Natural killer cell (primary cell): ENCODE results near the gene CC2D2A. TPM values are rescaled to one million over a fixed set of nuclear protein-coding genes. Genes with fewer than 3 reads are reported as not detected.

ENCODE experiments used
- ATAC-seq, 3 donors: fragments of 150-1000 bp in 2 of 3; fragments of 200-7000 bp in 1 of 3; cut with Tn5 transposase; 1 replicate in 1 of 3; 2 replicates in 2 of 3; pipeline ENCODE4 v1.10.0; 2021; ENCODE audit warnings: mild to moderate bottlenecking in 2 of 3, moderate library complexity in 2 of 3
- DNase-seq, 2 donors: peaks; one replicate each; pipeline versions ENCODE4 v3.0.0 to v3.0.0-alpha.2; 2013 to 2021; ENCODE audit warnings: mixed read lengths in 1 of 2
- H3K27ac ChIP-seq: one replicate; pipeline ENCODE4 v1.5.1; 2013; ENCODE audit warnings: mild to moderate bottlenecking, low read length
- H3K27me3 ChIP-seq: one replicate; pipeline ENCODE4 v1.6.1; 2013; ENCODE audit warnings: low read length; ENCODE audit not compliant: control insufficient read depth, insufficient read depth
- H3K36me3 ChIP-seq: one replicate; pipeline ENCODE4 v1.6.1; 2013; ENCODE audit warnings: low read length; ENCODE audit not compliant: control insufficient read depth, insufficient read depth
- H3K4me1 ChIP-seq: one replicate; pipeline ENCODE4 v1.6.1; 2013; ENCODE audit warnings: low read length; ENCODE audit not compliant: control insufficient read depth, insufficient read depth
- H3K4me3 ChIP-seq: one replicate; pipeline ENCODE4 v1.5.1; 2013; ENCODE audit warnings: low read length
- H3K9me3 ChIP-seq: one replicate; pipeline ENCODE4 v1.6.1; 2013; ENCODE audit warnings: low read length; ENCODE audit not compliant: control insufficient read depth, insufficient read depth
- H3K27ac Mint-ChIP-seq, 2 donors: one replicate each; pipeline ENCODE4 v1.8.0; 2022; ENCODE audit warnings: mild to moderate bottlenecking in 2 of 2, mixed read lengths in 2 of 2, moderate library complexity in 1 of 2
- H3K27me3 Mint-ChIP-seq, 2 donors: one replicate each; pipeline ENCODE4 v1.8.0; 2022; ENCODE audit warnings: low read depth in 2 of 2, mixed read lengths in 2 of 2
- H3K36me3 Mint-ChIP-seq: one replicate; pipeline ENCODE4 v1.8.0; 2022; ENCODE audit warnings: mixed read lengths
- H3K4me1 Mint-ChIP-seq, 2 donors: one replicate each; pipeline ENCODE4 v1.8.0; 2022; ENCODE audit warnings: mixed read lengths in 2 of 2
- H3K4me3 Mint-ChIP-seq: one replicate; pipeline ENCODE4 v1.8.0; 2022; ENCODE audit warnings: mild to moderate bottlenecking, moderate library complexity, mixed read lengths
- H3K9me3 Mint-ChIP-seq, 2 donors: one replicate each; pipeline ENCODE4 v1.8.0; 2022; ENCODE audit warnings: mixed read lengths in 2 of 2
- CTCF ChIP-seq: fragments of 200-600 bp; IDR thresholded peaks from one replicate; pipeline ENCODE4 v1.8.0; 2022; ENCODE audit warnings: antibody characterized with exemption
- WGBS: methylation state at CpG from one replicate; pipeline ENCODE4 v1.1.7; 2013; ENCODE audit warnings: missing lambda C conversion rate; ENCODE audit not compliant: insufficient coverage; 5-methylcytosine and 5-hydroxymethylcytosine counted together
- intact Hi-C: fragments of 100-400 bp; cut with micrococcal nuclease; formaldehyde crosslinking; loops from one replicate; pipeline ENCODE4 v1.14.2; 2022
- total RNA-seq, 4 donors: library from RNA; stranded (reverse); fragments of 120-200 nt in 1 of 4; gene quantifications; one replicate each; pipeline versions ENCODE4 v1.2.3 to v1.2.4, GENCODE V29; 2013 to 2022

Gene CC2D2A
- total RNA-seq, 3 donors from 2014 or later (not counting 1 experiment from before 2014, with no cell fraction given) = 0.78 to 1.6 (median 0.83) TPM

- Histone ChIP-seq H3K4me1 (no peaks in the 10 kb centered on the region), H3K27me3 (no peaks in the 10 kb centered on the region), H3K9me3 (no peaks in the 10 kb centered on the region), H3K36me3 (no peaks in the 10 kb centered on the region), H3K27ac (no peak overlapping the region), H3K4me3 (no peak overlapping the region)
- Mint-ChIP-seq H3K4me3 (no peak overlapping the region), H3K27ac (no peak overlapping the region), H3K27me3 (peaks cover 5 to 12% of the 10 kb centered on the region in 2 donors), H3K4me1 (peaks cover 0 to 4% of the 10 kb centered on the region in 2 donors), H3K36me3 (no peaks in the 10 kb centered on the region), H3K9me3 (no peaks in the 10 kb centered on the region)
- WGBS = 31% methylated on average over 7 of the region's 7 CpGs
- TF ChIP-seq CTCF = peak; percentile 79
- intact Hi-C loops = loop anchor here (1.0 to 5.0 kb wide), 2 partner anchors 226 to 1805 kb away; no protein-coding TSS in a partner anchor
- ATAC-seq (peak; percentile 64 to 81 (median 69)), DNase-seq (peak in 1 of 2 donors; percentile 66)
Measured at GRCh38 chr4:15457406-15458201, 12.1 kb upstream of the CC2D2A start.

GRCh38 chr4:15458616-15459015 lies 11.1 kb upstream of the CC2D2A start:
- H3K36me3 ChIP-seq = no peaks in the 10 kb centered on the region
- no peak for ATAC-seq
- Mint-ChIP-seq H3K36me3 (no peaks in the 10 kb centered on the region), H3K27me3 (peaks cover 5 to 12% of the 10 kb centered on the region in 2 donors), H3K27ac (no peak overlapping the region), H3K4me3 (no peak overlapping the region), H3K4me1 (peaks cover 0 to 4% of the 10 kb centered on the region in 2 donors), H3K9me3 (no peaks in the 10 kb centered on the region)
- H3K4me3 ChIP-seq = no peak overlapping the region
- H3K9me3 ChIP-seq = no peaks in the 10 kb centered on the region
- H3K27ac ChIP-seq = no peak overlapping the region
- intact Hi-C loops = loop anchor here (5.0 kb wide), 1 partner anchor 1806 kb away; no protein-coding TSS in a partner anchor
- no peak for TF ChIP-seq CTCF
- H3K4me1 ChIP-seq = no peaks in the 10 kb centered on the region
- DNase-seq = no peak
- no peaks in the 10 kb centered on the region for H3K27me3 ChIP-seq
- 93% methylated on average over 2 of the region's 2 CpGs for WGBS

DNA sequence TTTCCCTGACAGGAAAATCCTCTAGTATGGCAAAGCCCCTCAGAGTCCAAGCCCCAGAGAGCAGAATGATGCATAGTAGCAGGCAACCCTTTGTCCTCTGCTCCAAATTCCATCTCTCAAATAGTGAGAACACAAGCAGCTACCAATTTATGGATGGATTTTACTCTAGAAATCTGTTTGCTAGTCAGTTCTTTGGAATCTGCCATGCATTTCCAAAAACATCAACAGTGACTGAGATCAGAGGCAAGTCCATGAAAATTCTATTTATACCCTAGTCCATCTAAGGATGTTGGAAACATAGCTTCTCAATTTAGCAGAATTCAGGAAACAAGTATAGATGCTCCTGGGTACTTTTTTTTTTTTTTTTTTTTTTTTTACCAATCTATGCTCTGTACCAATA lies 10.0 kb upstream of the CC2D2A start:
- intact Hi-C loops = loop anchor here (5.0 kb wide), 1 partner anchor 1807 kb away; no protein-coding TSS in a partner anchor
- no peak for ATAC-seq
- H3K9me3 ChIP-seq = no peaks in the 10 kb centered on the region
- no peak for TF ChIP-seq CTCF
- no peak overlapping the region for H3K27ac Mint-ChIP-seq
- H3K4me3 ChIP-seq = no peak overlapping the region
- H3K27ac ChIP-seq = no peak overlapping the region
- no peaks in the 10 kb centered on the region for H3K36me3 Mint-ChIP-seq
- no peaks in the 10 kb centered on the region for H3K27me3 ChIP-seq
- H3K27me3 Mint-ChIP-seq = peaks cover 5 to 12% of the 10 kb centered on the region in 2 donors
- no peaks in the 10 kb centered on the region for H3K4me1 ChIP-seq
- H3K4me1 Mint-ChIP-seq = peaks cover 0 to 4% of the 10 kb centered on the region in 2 donors
- H3K9me3 Mint-ChIP-seq = no peaks in the 10 kb centered on the region
- H3K36me3 ChIP-seq = no peaks in the 10 kb centered on the region
- DNase-seq = no peak
- H3K4me3 Mint-ChIP-seq = no peak overlapping the region
